GM18951 (cell line): ENCODE measurements around the gene RACK1.
"Not testable (repeated sequence)": the region's sequence is repeated elsewhere in the genome, so short reads cannot be mapped to it uniquely, and the experiment has no call there.

Experiments used
- POLR2A ChIP-seq: IDR thresholded peaks from 4 replicates; pipeline ENCODE4 v1.6.1; 2011; ENCODE audit warnings: mild to moderate bottlenecking; ENCODE audit not compliant: insufficient read length, insufficient read depth; ENCODE audit errors: extremely low read depth
- in situ Hi-C: fragments of 300-500 bp; cut with MboI; formaldehyde crosslinking; loops from one replicate; pipeline ENCODE4 v1.12.0; 2022; ENCODE audit warnings: low sequenced_read_pairs, mixed read lengths, inconsistent platforms; ENCODE audit not compliant: unreplicated experiment

RACK1 gene

DNA sequence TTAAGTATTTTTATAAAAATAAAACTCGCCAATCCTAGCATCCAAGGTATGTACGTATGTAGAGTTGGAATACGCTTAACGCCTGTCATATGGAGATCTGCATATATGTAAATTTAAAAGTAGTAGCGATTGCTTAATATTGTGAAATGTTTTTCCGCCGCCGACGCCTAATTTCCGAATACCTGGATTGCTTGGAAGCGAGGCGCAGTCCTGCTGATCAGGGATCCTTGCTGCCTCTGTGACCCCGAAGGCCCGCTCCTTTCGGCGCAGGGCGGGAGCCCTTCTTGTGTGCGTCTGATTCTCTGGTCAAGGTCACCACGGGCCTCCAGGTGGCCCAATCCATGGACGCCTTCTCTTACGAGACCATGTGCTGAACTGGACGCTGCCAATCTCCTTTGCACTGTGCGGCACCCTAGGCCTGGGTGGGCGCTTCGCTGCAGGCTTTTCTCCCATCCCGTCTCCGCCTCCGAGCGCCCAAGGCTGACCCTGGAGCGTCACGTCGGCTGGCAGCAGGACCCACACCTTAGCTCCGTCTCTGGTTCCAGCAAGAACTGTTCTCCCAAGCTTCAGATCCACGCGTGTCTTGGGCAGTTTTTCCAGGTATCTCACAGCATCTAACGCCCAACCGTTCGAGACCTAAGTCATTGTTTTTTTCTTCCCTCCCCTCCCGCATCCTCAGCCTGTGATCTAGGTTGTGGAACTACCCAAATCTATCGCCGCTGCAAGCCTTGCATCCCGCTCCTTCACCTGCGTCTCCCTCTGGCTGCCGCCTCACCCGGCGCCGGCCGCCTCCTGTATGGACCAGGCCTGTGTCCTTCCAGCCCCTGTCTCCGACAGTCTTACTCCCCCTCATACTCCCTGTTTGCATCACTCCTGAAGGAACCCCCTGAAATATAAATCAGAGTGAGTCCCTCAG, 24.2 kb downstream of the RACK1 start:
- in situ Hi-C loops = no loop called here
- TF ChIP-seq POLR2A = no peak

DNA sequence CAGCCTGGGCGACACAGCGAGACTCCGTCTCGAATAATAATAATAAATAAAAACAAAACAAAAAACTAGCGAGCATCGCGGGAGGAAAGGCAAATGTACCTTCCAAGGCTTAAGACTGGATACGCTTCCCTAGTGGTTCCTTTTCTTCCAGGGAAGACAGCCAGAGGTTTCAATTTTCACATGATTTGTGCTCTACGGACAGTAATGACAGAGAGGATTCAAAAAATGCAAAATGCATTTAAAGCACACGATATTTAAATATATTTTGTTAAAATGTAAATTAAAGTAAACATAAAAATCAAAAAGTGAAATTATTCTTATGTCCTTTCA, 24.9 kb downstream of the RACK1 start:
- in situ Hi-C loops = no loop called here
- TF ChIP-seq POLR2A = no peak

DNA sequence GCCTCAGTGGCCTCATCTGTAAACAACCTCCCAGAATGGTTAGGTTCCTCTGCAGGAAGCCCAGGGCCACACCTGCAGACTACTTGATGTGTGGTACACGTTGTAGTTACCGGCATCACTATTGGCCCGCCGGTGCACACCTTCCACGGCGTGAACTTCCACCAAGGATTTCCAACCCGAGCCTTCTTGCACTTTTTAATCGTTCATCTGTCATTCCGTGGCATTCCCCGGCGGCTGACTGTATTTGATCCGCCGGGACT, 26.0 kb downstream of the RACK1 start:
- in situ Hi-C loops = no loop called here
- TF ChIP-seq POLR2A = no peak

DNA sequence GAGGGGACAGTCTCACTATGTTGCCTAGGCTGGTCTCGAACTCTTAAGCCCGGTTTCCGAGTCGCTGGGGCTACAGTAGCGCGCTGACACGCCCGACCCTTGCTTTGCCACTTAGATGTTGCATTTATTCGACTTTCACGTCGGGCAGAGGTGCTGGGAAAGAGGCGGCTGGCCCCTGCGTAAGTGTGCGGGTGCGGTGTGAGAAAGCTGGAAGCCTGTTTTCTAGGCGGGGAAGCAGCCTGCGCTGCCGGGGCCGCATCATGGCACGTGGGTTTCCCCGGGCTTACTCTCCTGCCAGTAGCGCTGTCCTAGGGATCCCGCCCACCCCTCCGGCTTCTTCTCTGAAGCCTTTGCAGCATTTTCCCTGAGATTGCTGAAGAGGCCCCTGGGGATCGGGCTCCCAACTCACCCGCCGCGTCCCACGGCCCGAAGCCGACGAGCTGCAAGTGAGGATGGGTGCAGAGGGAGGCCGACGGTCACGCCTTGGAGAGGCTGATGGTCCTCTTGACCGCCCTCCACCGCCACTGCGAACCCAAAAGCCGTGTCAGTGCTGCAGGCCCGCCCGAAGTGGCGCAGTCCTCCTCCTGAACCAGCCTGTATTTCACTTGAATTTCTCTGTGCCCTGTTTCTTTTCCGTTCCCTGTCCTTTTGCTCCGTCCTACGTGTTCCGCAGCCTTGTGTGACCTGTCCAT, 26.4 kb downstream of the RACK1 start:
- TF ChIP-seq POLR2A = no peak
- in situ Hi-C loops = no loop called here

DNA sequence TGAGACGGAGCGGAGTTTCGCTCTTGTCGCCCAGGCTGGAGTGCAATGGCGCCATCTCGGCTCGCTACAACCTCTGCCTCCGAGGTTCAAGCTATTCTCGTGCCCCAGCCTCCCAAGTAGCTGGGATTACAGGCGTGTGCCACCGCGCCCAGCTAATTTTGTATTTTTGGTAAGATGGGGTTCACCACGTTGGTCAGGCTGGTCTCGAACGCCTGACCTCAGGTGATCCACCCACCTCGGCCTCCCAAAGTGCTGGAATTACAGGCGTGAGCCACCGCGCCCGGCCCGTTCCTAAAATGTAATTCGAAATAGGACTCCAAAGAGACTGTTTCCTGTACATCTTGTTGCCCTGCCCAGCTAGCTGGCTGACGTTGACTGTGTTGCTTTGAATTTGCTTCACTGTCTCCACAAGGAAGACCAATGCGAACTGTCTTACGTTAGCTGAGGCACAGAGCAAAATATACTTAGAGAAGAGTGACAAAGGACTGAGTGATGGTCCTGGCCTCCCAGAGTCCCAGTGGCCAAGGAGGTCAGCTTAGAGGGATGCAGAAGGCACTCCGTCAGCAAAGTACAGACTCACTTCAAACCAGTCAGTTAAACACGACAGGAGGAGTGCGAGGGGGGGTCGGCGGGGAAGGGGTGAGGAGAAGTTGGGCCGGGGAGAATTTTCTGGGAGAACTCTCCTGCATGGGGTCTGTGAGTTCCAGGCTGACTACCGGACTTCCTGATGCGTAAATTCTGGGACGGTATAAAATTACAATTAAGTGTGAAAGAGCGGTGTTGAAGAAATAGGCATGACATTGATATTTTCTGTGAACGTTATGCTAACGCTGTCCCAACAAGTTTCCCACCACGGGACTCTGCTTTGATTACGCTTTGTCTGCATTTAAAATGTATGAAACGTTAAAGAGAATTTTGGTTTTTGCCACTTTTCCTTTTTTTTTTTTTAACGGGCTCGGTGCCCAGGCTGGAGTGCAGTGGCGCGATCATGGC, 27.4 kb downstream of the RACK1 start:
- TF ChIP-seq POLR2A = no peak
- in situ Hi-C loops = no loop called here

DNA sequence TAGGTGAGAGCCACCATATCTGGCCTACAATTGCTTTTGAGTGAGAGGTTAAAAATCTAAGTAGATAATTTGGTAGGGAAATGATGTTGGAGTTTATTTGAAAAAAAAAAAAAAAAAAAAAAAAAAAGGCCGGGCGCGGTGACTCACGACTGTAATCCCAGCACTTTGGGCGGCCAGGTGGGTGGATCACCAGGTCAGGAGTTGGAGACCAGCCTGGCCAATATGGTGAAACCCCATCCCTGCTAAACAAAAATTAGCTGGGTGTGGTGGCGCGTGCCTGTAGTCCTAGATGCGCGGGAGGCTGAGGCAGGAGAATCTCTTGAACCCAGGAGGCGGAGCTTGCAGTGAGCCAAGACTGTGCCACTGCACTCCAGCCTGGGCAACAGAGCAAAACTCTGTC, 29.5 kb downstream of the RACK1 start:
- in situ Hi-C loops = not testable (repeated sequence)

DNA sequence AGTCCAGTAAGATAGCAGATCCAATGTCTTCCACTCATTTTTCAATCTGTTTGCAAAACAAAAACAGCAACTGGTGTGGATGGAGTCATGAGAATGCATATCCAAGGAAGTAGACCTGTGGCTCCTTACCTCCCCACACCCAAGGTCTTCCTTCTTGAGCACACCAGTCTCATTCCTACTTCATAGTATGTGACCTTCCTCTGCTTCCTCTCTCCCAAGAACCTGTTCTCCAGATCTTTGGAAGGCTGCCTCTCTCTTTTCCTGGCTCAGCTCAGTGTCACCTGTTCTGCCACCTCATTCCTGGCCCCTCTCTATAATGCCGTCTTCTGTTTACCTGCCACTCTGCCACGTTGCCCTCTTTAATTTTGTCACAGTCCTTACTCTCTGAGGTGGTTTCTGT, 30.8 kb downstream of the RACK1 start:
- TF ChIP-seq POLR2A = no peak
- in situ Hi-C loops = no loop called here

DNA sequence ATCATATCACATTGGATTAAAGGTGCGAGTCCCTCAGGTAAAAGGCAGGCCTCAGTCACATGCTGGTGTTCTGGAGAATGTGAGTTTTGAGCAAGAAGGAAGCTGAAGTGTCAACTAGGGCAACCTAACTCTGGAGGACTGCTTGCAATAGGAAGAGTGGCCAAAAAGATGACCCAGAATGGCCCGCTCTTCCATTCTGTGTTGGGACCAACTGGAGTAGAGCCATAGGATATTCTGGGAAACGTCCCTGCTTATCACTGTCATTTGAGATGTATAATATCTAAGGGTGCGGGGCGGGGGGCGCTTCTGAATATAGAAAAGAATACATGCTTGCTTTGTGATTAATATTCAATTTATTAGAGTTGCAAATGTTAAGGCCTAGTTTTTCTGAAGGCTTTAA, 31.6 kb downstream of the RACK1 start:
- TF ChIP-seq POLR2A = no peak
- in situ Hi-C loops = no loop called here

DNA sequence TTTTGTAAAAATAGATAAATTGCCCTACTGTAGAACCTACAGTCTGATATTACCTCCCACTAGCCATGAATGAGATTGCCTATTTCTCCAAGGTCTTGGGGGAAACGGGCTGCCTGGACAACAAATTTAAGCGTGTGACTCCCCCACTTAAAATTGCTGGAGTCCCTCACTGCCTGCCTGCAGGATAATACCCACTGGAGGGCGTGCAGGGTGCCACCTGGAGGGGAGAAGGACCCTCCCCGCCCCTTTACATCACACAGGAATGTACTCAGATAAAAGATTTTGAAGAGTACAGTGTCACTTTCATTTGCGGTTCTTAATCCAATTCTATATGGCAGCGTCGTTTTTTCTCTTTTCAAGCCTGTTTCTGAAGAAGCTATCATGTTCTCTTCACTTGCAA, 32.5 kb downstream of the RACK1 start:
- TF ChIP-seq POLR2A = no peak
- in situ Hi-C loops = no loop called here

DNA sequence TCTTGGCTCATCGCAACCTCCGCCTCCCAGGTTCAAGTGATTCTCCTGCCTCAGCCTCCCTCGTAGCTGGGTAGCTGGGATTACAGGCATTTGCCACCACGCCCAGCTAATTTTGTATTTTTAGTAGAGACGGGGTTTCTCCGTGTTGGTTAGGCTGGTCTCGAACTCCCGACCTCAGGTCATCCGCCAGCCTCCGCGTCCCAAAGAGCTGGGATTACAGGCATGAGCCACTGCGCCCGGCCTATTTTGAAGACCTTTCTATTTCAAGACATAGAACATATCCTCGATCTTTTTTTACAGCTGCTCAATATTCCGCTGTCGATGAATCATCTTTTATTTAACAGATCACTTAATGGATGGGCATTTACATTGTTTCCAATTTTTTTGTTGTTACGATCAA, 33.0 kb downstream of the RACK1 start:
- in situ Hi-C loops = not testable (repeated sequence)

DNA sequence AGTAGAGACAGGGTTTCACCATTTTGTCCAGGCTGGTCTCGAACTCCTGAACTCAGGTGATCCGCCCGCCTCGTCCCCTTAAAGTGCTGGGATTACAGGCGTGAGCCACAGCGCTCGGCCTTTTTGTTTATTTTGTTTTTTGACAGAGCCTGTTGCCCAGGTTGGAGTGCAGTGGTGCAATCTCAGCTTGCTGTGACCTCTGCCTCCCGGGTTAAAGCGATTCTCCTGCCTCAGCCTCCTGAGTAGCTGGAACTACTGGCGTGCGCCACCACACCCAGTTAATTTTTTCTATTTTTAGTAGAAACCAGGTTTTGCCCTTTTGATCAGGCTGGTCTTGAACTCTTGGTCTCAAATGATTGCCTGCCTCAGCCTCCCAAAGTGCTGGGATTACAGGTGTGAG, 33.6 kb downstream of the RACK1 start:
- in situ Hi-C loops = not testable (repeated sequence)

DNA sequence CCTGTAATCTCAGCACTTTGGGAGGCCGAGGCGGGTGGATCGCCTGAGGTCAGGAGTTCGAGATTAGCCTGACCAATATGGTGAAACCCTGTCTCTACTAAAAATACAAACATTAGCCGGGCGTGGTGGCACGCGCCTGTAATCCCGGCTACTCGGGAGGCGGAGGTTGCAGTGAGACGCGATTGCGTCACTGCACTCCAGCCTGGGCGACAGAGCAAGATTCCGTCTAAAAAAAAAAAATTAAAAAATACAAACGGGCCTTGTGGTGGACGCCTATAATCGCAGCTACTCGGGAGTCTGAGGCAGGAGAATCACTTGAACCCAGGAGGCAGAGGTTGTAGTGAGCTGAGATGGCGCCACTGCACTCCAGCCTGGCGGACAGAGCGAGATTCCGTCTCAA, 34.7 kb downstream of the RACK1 start:
- in situ Hi-C loops = not testable (repeated sequence)

DNA sequence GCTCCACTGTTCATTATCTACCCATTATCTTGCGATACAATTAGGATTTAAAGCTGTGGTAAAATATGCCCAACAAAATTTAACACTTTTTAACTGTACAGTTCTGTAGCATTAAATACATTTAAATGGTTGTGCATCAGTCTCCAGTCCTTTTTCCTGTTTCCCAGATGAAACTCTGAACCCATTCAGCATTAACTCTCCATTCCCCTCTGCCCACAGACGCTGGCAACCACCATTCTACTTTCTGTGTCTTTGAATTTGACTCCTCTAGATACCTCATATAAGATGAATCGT, 35.8 kb downstream of the RACK1 start:
- TF ChIP-seq POLR2A = no peak
- in situ Hi-C loops = no loop called here
